ENCODE measurements around the gene IVNS1ABP. TPM values are rescaled to one million over a fixed set of nuclear protein-coding genes. Genes with fewer than 3 reads are reported as not detected.
A peak's percentile ranks its signal among the peaks of the same experiment; 100 is the strongest.

Gene IVNS1ABP
- total and polyA plus RNA-seq, 2 of the 13 experiments (the other 11 are each of a cell fraction or from before 2014, with no cell fraction given) = 49.1 to 51.7 TPM

DNA sequence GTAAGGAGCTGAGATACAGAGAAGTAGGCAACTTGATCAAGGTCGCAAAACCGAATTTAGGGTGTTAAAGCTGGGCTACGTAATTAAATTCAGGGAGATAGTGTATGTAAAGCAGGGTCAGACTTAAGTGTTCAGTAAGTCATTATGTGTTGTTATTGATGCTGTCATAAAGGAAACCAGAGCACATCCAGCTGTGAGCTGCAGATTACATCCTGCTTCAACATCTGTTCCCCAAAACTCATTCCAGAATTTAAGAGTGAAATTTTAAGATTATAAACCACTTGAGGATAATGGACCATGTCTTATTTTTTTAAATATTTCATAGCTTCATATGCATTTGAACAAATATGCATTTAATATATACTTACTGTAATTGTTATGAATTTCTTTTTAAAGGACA lies 49.7 kb downstream of the IVNS1ABP start:
- CTCF ChIA-PET (ENCODE audit: low intra/inter-chr PET ratio, low total read pairs) = no interaction called here
- ATAC-seq = no peak

DNA sequence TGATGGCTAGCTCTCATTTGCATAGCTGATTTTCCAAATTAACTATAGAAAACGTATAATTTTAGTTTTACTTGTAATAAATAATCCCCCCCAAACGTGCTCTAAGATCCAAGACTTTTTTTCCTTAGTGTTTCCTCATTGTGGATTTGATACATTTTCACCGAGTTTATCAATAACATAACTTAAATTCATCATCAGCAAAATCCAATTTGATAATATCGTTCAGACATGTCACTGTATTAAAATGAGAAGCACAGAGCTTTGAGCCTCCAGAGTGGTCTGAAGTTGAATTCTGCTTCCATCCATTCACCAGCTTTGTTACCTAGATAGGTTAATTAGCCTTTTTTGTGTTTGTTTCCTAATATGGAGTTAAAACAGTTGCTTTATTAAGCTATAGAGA lies 51.7 kb downstream of the IVNS1ABP start:
- POLR2A ChIA-PET = no interaction called here
- H2AFZ ChIP-seq (ENCODE audit: low read length) = no peak overlapping the region
- FAIRE-seq = no peak
- no peak overlapping the region for H3K27ac ChIP-seq (ENCODE audit: extremely low read length, insufficient read depth, low read length)
- CTCF ChIA-PET (ENCODE audit: low intra/inter-chr PET ratio, low total read pairs) = no interaction called here
- no peaks in the 10 kb centered on the region for H3K9me3 ChIP-seq (ENCODE audit: low read length)
- no peak overlapping the region for H3K9ac ChIP-seq (ENCODE audit: insufficient read depth, low read depth, low read length)
- H3K27me3 ChIP-seq (ENCODE audit: control insufficient read depth in 1 of 2, insufficient read depth in 2 of 2, low read length in 2 of 2) = no peaks in the 10 kb centered on the region; a peak in 1 of 5 replicates
- WGBS (ENCODE audit: low lambda C conversion rate) = 83% methylated on average over 4 of the region's 4 CpGs
- intact Hi-C loops (cut with micrococcal nuclease; ENCODE audit: unreplicated experiment) = no loop called here
- H3K4me3 ChIP-seq (replicated peaks in 1 of 3; ENCODE audit: insufficient read depth in 1 of 3, low read depth in 2 of 3, low read length in 3 of 3) = no peak overlapping the region
- H4K20me1 ChIP-seq (ENCODE audit: insufficient read depth, low read length) = no peaks in the 10 kb centered on the region
- no peak overlapping the region for H3K4me2 ChIP-seq (ENCODE audit: low read depth, low read length)
- ATAC-seq = no peak
- no peaks in the 10 kb centered on the region for H3K79me2 ChIP-seq (ENCODE audit: insufficient read depth, low read length)
- no peaks in the 10 kb centered on the region for H3K36me3 ChIP-seq (replicated peaks in 1 of 2; ENCODE audit: control insufficient read depth in 1 of 2, insufficient read depth in 2 of 2, low read length in 2 of 2)
- BruUV-seq (replicated peaks) = no TSS peak
- DNase-seq (ENCODE audit: low spot score) = no peak
- in situ Hi-C loops (cut with HindIII; ENCODE audit: extremely low pct_ligation_motif_present, low pct_unique_long_range_greater_than_20kb) = no loop called here
- H3K4me1 ChIP-seq (ENCODE audit: insufficient read depth, low read length) = no peaks in the 10 kb centered on the region
- TF ChIP-seq TP53 (CRISPR knock-in tag; conservative IDR thresholded peaks at IDR 0.05) (no peak), JARID2 (CRISPR knock-in tag; IDR thresholded peaks at IDR 0.05; ENCODE audit: insufficient replicate concordance) (no peak), MAFK (conservative IDR thresholded peaks at IDR 0.05 in 1 of 2, IDR thresholded peaks at IDR 0.05 in 1 of 2; ENCODE audit: low read length in 2 of 2) (peak in 1 of 2 experiments; percentile 40; a peak in 2 of 4 replicates), TARDBP (CRISPR knock-in tag; IDR thresholded peaks at IDR 0.05) (no peak), ZFAT (CRISPR knock-in tag; conservative IDR thresholded peaks at IDR 0.05) (no peak), TFDP2 (CRISPR knock-in tag; IDR thresholded peaks at IDR 0.05) (no peak), MAFF (IDR thresholded peaks at IDR 0.05; ENCODE audit: low read depth, low read length) (peak; percentile 12; the same call in 1 of the 2 replicates), MAF1 (CRISPR knock-in tag; IDR thresholded peaks at IDR 0.05; ENCODE audit: borderline replicate concordance) (no peak), ZNF383 (CRISPR knock-in tag; IDR thresholded peaks at IDR 0.05; ENCODE audit: borderline replicate concordance) (no peak), EHMT2 (IDR thresholded peaks at IDR 0.05; ENCODE audit: borderline replicate concordance, low read depth, low read length) (no peak), ZBTB39 (CRISPR knock-in tag; IDR thresholded peaks at IDR 0.05) (no peak)
- TF ChIP-seq, protein P1, sequence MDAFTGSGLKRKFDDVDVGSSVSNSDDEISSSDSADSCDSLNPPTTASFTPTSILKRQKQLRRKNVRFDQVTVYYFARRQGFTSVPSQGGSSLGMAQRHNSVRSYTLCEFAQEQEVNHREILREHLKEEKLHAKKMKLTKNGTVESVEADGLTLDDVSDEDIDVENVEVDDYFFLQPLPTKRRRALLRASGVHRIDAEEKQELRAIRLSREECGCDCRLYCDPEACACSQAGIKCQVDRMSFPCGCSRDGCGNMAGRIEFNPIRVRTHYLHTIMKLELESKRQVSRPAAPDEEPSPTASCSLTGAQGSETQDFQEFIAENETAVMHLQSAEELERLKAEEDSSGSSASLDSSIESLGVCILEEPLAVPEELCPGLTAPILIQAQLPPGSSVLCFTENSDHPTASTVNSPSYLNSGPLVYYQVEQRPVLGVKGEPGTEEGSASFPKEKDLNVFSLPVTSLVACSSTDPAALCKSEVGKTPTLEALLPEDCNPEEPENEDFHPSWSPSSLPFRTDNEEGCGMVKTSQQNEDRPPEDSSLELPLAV (CRISPR knock-in tag; conservative IDR thresholded peaks at IDR 0.05; ENCODE audit: low read depth) = no peak

More for the DNA sequence above, 49.7 kb downstream of the IVNS1ABP start:
- Histone ChIP-seq H3K9ac (ENCODE audit: insufficient read depth, low read depth, low read length) (no peak overlapping the region), H3K27ac (ENCODE audit: extremely low read length, insufficient read depth, low read length) (no peak overlapping the region), H3K4me1 (ENCODE audit: insufficient read depth, low read length) (no peaks in the 10 kb centered on the region), H3K4me3 (replicated peaks in 1 of 3; ENCODE audit: insufficient read depth in 1 of 3, low read depth in 2 of 3, low read length in 3 of 3) (no peak overlapping the region), H3K79me2 (ENCODE audit: insufficient read depth, low read length) (no peaks in the 10 kb centered on the region), H3K9me3 (ENCODE audit: low read length) (no peaks in the 10 kb centered on the region), H3K27me3 (ENCODE audit: control insufficient read depth in 1 of 2, insufficient read depth in 2 of 2, low read length in 2 of 2) (no peaks in the 10 kb centered on the region; a peak in 1 of 5 replicates), H3K36me3 (replicated peaks in 1 of 2; ENCODE audit: control insufficient read depth in 1 of 2, insufficient read depth in 2 of 2, low read length in 2 of 2) (no peaks in the 10 kb centered on the region), H2AFZ (ENCODE audit: low read length) (no peak overlapping the region), H3K4me2 (ENCODE audit: low read depth, low read length) (no peak overlapping the region), H4K20me1 (ENCODE audit: insufficient read depth, low read length) (no peaks in the 10 kb centered on the region)
- FAIRE-seq (no peak), DNase-seq (ENCODE audit: low spot score) (no peak)
- TF ChIP-seq ZNF891 (CRISPR knock-in tag; IDR thresholded peaks at IDR 0.05) = no peak
- no peak for TF ChIP-seq SMAD1 (CRISPR knock-in tag; IDR thresholded peaks at IDR 0.05; ENCODE audit: borderline replicate concordance, low read depth)
- in situ Hi-C loops (cut with HindIII; ENCODE audit: extremely low pct_ligation_motif_present, low pct_unique_long_range_greater_than_20kb) = no loop called here
- no TSS peak for BruUV-seq (replicated peaks)
- WGBS (ENCODE audit: low lambda C conversion rate) = 68% methylated on average over 3 of the region's 3 CpGs
- POLR2A ChIA-PET = no interaction called here
- intact Hi-C loops (cut with micrococcal nuclease; ENCODE audit: unreplicated experiment) = no loop called here

All from HepG2 (cell line).